ENCODE measurements around the gene SCN1B. TPM values are rescaled to one million over a fixed set of nuclear protein-coding genes. Genes with fewer than 3 reads are reported as not detected.

Gene SCN1B
- total and polyA plus RNA-seq, 2 of the 13 experiments (the other 11 are each of a cell fraction or from before 2014, with no cell fraction given), result 2.7 to 20.1 TPM

GRCh38 chr19:35042954-35043604 is 12.8 kb downstream of the SCN1B start (continued):
- TF ChIP-seq, protein P1, sequence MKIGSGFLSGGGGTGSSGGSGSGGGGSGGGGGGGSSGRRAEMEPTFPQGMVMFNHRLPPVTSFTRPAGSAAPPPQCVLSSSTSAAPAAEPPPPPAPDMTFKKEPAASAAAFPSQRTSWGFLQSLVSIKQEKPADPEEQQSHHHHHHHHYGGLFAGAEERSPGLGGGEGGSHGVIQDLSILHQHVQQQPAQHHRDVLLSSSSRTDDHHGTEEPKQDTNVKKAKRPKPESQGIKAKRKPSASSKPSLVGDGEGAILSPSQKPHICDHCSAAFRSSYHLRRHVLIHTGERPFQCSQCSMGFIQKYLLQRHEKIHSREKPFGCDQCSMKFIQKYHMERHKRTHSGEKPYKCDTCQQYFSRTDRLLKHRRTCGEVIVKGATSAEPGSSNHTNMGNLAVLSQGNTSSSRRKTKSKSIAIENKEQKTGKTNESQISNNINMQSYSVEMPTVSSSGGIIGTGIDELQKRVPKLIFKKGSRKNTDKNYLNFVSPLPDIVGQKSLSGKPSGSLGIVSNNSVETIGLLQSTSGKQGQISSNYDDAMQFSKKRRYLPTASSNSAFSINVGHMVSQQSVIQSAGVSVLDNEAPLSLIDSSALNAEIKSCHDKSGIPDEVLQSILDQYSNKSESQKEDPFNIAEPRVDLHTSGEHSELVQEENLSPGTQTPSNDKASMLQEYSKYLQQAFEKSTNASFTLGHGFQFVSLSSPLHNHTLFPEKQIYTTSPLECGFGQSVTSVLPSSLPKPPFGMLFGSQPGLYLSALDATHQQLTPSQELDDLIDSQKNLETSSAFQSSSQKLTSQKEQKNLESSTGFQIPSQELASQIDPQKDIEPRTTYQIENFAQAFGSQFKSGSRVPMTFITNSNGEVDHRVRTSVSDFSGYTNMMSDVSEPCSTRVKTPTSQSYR (CRISPR knock-in tag; IDR thresholded peaks at IDR 0.05; ENCODE audit: borderline replicate concordance), result peak; percentile 26; the same call in 1 of the 2 replicates
- TF ChIP-seq YY1 (IDR thresholded peaks at IDR 0.05; ENCODE audit: insufficient read depth, insufficient replicate concordance, low read depth, low read length) (peak; percentile 19), SAFB2 (CRISPR knock-in tag; IDR thresholded peaks at IDR 0.05; ENCODE audit: borderline replicate concordance, low read depth) (no peak), ELK4 (CRISPR knock-in tag; IDR thresholded peaks at IDR 0.05; ENCODE audit: borderline replicate concordance) (no peak), TBP (CRISPR knock-in tag; IDR thresholded peaks at IDR 0.05) (no peak), E2F1 (CRISPR knock-in tag; IDR thresholded peaks at IDR 0.05) (no peak), PPARG (CRISPR knock-in tag; conservative IDR thresholded peaks at IDR 0.05) (peak; percentile 80), ZFY (CRISPR knock-in tag; IDR thresholded peaks at IDR 0.05) (peak; percentile 43; the same call in 1 of the 2 replicates), POLR2A (IDR thresholded peaks at IDR 0.05; ENCODE audit: insufficient read depth in 1 of 2, low read depth in 2 of 2, low read length in 2 of 2) (peak in 1 of 2 experiments; percentile 36; a peak in 2 of 4 replicates), KLF6 (CRISPR knock-in tag; IDR thresholded peaks at IDR 0.05) (no peak), EP300 (IDR thresholded peaks at IDR 0.05; ENCODE audit: low read depth in 2 of 2, low read length in 2 of 2) (0 out of 4 replicates have a peak, but pooled peaks of 1 of the 2 experiments have one; percentile 0), EP300 (CRISPR knock-in tag; IDR thresholded peaks at IDR 0.05; ENCODE audit: borderline replicate concordance) (no peak), ZNF766 (CRISPR knock-in tag; IDR thresholded peaks at IDR 0.05; ENCODE audit: borderline replicate concordance) (0 out of 2 replicates have a peak, but pooled peaks have one; percentile 56), NBN (conservative IDR thresholded peaks at IDR 0.05) (no peak), KDM1A (CRISPR knock-in tag; IDR thresholded peaks at IDR 0.05) (no peak), PHF21A (CRISPR knock-in tag; IDR thresholded peaks at IDR 0.05) (0 out of 2 replicates have a peak, but pooled peaks have one; percentile 13), AGO2 (optimal IDR thresholded peaks at IDR 0.05; ENCODE audit: low read depth, low read length) (peak; percentile 8)
- TF ChIP-seq, protein P2, sequence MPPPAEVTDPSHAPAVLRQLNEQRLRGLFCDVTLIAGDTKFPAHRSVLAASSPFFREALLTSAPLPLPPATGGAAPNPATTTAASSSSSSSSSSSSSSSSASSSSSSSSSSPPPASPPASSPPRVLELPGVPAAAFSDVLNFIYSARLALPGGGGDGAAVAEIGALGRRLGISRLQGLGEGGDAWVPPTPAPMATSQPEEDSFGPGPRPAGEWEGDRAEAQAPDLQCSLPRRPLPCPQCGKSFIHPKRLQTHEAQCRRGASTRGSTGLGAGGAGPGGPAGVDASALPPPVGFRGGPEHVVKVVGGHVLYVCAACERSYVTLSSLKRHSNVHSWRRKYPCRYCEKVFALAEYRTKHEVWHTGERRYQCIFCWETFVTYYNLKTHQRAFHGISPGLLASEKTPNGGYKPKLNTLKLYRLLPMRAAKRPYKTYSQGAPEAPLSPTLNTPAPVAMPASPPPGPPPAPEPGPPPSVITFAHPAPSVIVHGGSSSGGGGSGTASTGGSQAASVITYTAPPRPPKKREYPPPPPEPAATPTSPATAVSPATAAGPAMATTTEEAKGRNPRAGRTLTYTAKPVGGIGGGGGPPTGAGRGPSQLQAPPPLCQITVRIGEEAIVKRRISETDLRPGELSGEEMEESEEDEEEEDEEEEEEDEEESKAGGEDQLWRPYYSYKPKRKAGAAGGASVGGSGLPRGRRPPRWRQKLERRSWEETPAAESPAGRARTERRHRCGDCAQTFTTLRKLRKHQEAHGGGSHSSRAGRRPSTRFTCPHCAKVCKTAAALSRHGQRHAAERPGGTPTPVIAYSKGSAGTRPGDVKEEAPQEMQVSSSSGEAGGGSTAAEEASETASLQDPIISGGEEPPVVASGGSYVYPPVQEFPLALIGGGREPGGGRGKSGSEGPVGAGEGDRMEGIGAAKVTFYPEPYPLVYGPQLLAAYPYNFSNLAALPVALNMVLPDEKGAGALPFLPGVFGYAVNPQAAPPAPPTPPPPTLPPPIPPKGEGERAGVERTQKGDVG (CRISPR knock-in tag; IDR thresholded peaks at IDR 0.05; ENCODE audit: borderline replicate concordance), result no peak
- TF ChIP-seq, protein P3, sequence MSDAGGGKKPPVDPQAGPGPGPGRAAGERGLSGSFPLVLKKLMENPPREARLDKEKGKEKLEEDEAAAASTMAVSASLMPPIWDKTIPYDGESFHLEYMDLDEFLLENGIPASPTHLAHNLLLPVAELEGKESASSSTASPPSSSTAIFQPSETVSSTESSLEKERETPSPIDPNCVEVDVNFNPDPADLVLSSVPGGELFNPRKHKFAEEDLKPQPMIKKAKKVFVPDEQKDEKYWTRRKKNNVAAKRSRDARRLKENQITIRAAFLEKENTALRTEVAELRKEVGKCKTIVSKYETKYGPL (CRISPR knock-in tag; IDR thresholded peaks at IDR 0.05), result no peak
